GM10266 (cell line): ENCODE results near the gene VDAC1.

ENCODE experiments used
- DNase-seq: peaks from one replicate; pipeline ENCODE4 v3.0.0; 2012; ENCODE audit errors: extremely low spot score
- TF ChIP-seq, protein P1 (sequence below): IDR thresholded peaks from 2 replicates; pipeline ENCODE4 v1.5.1; 2012; ENCODE audit warnings: mild to moderate bottlenecking, low read depth; ENCODE audit not compliant: control insufficient read depth, insufficient read depth; ENCODE audit errors: missing control alignments

Gene VDAC1

DNA sequence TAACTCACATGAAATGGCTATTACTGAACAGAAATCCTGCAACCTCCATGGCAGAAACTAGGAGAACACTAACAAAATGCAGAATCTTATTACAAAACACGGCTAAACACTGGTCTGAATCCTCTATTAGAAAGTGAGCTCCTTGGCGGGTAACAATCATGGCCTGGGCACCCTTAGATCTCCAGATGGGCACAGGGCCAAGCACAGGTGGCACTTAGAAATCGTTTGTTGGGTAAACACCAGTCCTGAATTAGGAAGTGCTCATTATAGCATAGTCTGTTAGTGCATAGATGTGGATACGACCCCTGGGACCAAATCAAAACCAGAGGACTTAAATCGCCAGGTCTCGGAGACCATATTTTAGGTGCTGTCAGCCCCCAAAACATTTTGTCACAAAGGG lies 14.4 kb downstream of the VDAC1 start:
- no peak for DNase-seq
- TF ChIP-seq, protein P1, sequence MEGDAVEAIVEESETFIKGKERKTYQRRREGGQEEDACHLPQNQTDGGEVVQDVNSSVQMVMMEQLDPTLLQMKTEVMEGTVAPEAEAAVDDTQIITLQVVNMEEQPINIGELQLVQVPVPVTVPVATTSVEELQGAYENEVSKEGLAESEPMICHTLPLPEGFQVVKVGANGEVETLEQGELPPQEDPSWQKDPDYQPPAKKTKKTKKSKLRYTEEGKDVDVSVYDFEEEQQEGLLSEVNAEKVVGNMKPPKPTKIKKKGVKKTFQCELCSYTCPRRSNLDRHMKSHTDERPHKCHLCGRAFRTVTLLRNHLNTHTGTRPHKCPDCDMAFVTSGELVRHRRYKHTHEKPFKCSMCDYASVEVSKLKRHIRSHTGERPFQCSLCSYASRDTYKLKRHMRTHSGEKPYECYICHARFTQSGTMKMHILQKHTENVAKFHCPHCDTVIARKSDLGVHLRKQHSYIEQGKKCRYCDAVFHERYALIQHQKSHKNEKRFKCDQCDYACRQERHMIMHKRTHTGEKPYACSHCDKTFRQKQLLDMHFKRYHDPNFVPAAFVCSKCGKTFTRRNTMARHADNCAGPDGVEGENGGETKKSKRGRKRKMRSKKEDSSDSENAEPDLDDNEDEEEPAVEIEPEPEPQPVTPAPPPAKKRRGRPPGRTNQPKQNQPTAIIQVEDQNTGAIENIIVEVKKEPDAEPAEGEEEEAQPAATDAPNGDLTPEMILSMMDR = no peak

DNA sequence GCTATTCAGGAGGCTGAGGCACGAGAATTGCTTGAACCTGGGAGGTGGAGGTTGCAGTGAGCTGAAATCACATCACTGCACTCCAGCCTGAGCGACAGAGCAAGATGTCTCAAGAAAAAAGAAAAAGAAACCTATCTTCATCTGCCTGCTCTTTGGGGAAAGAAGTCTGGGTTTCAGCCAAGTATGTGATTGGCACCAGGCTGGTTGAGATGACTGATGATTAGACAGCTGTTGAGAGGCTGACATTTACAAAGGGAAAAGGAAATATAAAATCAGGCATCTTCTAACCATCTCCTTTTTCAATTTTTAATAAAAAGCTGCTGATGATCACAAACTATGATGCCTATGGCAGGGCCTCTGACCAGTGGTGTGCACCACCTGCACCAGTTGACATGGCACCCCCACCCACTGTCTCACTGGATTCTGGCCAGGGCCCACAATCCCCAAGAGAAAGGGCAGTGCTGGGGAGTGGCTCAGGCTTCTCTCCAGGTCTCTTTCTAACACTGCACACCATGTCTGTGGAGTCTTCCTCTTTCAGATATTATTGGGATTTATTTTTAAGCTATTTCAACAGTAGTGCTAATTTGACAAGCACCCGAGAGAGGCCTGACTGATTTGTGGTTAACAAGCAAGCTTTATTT lies 19.1 kb downstream of the VDAC1 start:
- TF ChIP-seq, protein P1 = no peak
- no peak for DNase-seq

DNA sequence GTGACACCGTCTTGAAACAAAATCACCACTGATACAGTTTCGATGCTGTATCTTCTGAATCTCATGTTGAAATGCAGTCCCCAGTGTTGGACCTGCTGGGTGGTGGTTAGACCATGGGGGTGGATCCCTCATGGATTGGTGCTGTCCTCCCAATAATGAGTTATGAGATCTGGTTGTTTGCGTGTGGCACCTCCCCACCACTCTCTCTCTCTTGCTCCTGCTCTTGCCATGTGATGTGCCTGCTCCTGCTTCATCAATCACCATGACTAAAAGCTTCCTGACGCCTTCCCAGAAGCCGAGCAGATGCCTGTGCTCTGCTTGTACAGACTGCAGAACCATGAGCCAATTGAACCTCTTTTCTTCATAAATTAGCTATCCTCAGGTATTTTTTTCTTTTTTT lies 21.1 kb downstream of the VDAC1 start:
- TF ChIP-seq, protein P1 = no peak
- DNase-seq = no peak

DNA sequence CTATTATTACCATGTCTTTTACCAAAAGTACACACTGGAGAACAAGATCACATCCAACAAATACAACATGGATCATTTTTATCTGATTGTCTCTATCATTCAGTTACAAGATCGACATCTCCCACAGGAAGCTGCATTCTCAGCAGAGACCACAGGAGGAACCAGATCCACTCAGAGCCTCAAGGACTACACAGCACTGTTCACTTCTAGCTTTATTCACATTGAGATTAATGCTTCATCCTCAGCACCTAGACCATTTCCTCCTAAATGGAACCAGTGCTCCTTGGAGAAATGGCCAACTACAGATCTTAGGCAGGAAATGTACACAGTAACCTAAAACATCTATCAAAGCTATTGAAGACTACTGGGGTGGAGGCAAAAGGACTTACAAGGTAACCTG lies 23.1 kb downstream of the VDAC1 start:
- TF ChIP-seq, protein P1 = no peak
- no peak for DNase-seq

DNA sequence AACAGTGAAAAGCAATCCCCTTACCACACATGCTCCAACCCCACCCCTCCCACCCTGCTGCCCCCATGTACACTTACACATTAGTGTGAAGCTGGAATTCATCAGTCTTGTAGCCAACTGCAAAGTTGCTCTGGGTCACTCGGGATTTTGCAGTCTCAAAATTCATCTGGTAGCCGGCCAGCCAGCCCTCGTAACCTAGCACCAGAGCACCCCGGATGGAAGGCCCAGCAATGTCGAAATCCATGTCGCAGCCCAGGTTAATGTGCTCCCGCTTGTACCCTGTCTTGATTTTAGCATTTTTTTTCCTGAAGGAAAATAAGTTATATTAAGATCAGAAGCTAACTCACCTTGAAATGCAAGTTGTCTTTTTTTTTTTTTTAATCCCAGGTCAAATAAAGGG lies 24.1 kb downstream of the VDAC1 start:
- TF ChIP-seq, protein P1 = no peak
- DNase-seq = no peak

DNA sequence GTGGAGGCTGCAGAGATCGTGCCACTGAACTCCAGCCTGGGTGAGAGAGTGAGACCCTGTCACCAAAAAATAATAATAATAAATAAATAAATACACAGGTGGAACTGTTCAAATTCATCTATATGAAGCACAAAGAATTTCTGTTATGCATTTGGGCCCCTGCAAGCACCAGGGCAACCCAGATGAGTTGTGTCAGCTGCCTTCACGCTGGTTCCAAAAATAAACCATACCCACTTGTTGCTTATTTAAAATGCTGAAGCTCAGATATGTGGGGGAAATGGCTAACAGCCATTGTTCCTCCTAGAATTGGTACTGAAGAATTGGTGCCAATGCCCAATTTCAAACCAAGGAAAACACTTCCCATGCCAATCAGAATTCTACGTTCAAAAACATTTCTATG lies 25.8 kb downstream of the VDAC1 start:
- TF ChIP-seq, protein P1 = no peak
- no peak for DNase-seq

DNA sequence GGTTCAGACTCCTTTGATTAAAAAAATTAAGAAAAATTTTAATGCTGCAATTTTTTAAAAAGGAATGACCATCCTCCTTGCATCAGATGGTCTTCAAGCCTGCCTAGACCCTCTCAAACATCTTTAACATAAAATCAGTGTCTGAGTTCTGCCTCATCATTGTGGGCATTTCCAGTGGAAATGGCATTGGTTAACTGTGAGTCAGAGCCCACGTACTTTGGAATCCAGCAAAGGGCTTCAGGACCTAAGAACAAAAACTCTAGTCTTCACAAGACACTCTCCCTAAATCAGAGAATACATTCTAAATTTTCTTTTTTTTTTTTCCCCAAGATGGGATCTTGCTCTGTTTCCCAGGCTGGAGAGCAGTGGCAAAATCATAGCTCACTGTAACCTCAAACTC lies 26.9 kb downstream of the VDAC1 start:
- no peak for DNase-seq
- TF ChIP-seq, protein P1 = no peak
